ENCODE data around the gene EZH1.

- no peak for TF ChIP-seq CTCF (IDR thresholded peaks at IDR 0.05)
- no peak for TF ChIP-seq POLR2A (IDR thresholded peaks at IDR 0.05)
Measured at GRCh38 chr17:42678951-42679491, 65.8 kb downstream of the EZH1 start.

Measured in testis (tissue), 2 donors.